Ascending aorta (tissue), 2 donors: ENCODE measurements around the gene ADORA2A. TPM values are rescaled to one million over a fixed set of nuclear protein-coding genes. Genes with fewer than 3 reads are reported as not detected.

Experiments
- DNase-seq, 2 donors: peaks; one replicate each; pipeline ENCODE4 v3.0.0-alpha.2; 2019; ENCODE audit warnings: low spot score in 2 of 2
- H3K27ac ChIP-seq, 2 donors: fragments of 200-600 bp; sonication (generic); one replicate each; pipeline ENCODE4 v1.5.1; 2016 to 2017; ENCODE audit warnings: mild to moderate bottlenecking in 1 of 2
- H3K27me3 ChIP-seq: fragments of 200-600 bp; sonication (generic); one replicate; pipeline ENCODE4 v1.5.1; 2017
- H3K36me3 ChIP-seq, 2 donors: fragments of 200-600 bp; sonication (generic); one replicate each; pipeline ENCODE4 v1.5.1; 2016
- H3K4me1 ChIP-seq, 2 donors: fragments of 200-600 bp; sonication (generic); one replicate each; pipeline ENCODE4 v1.5.1; 2016 to 2017; ENCODE audit warnings: mild to moderate bottlenecking in 1 of 2
- H3K4me3 ChIP-seq, 2 donors: fragments of 200-600 bp; sonication (generic); one replicate each; pipeline ENCODE4 v1.5.1; 2016 to 2017; ENCODE audit warnings: mild to moderate bottlenecking in 1 of 2
- H3K9me3 ChIP-seq, 2 donors: fragments of 200-600 bp; sonication (generic); one replicate each; pipeline ENCODE4 v1.5.1; 2016
- intact Hi-C: fragments of 100-400 bp; cut with DNase I; formaldehyde crosslinking; loops from one replicate; pipeline ENCODE4 v1.15.1; 2023
- total RNA-seq: library from RNA; depleted of rRNA; stranded (reverse); fragments of >200 nt; gene quantifications from one replicate; pipeline ENCODE4 v1.1.0, GENCODE V29; 2016
- TF ChIP-seq, protein P1 (sequence below), 3 experiments: fragments of 200-600 bp in 2 of 3; fragments of 450-650 bp in 1 of 3; sonication (generic) in 2 of 3; IDR thresholded peaks; one replicate each; pipeline ENCODE4 v1.5.1; 2016 to 2019; ENCODE audit warnings: antibody characterized with exemption in 3 of 3, mild to moderate bottlenecking in 1 of 3, moderate library complexity in 1 of 3

The ADORA2A gene
- total RNA-seq, 1 donor from 2014 or later = 14.7 TPM

DNA sequence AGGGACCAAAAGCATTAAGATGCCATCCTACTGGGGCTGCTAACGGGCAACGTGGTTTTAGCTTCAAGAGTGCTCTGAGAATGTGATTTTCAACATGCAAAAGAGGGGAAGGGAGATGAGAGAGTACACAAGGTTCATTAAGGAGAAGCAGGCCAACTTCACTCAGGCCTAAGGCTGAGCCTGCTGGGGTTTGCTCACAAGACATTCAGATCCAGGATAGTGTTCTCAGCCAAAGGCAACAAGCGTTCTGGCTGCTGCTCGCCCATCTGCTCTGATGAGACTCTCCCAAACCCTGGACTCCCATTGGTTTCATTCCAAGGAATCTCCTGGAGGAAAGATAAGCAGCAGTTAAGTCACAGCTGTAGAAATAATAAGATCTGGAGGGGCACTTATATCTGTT lies 44.2 kb downstream of the ADORA2A start:
- Histone ChIP-seq H3K36me3 (no peaks in the 10 kb centered on the region), H3K4me3 (no peak overlapping the region), H3K27ac (no peak overlapping the region), H3K9me3 (no peaks in the 10 kb centered on the region), H3K27me3 (no peaks in the 10 kb centered on the region), H3K4me1 (peaks cover 5 to 7% of the 10 kb centered on the region in 2 donors)
- DNase-seq = peak in 1 of 2 donors; percentile 67
- TF ChIP-seq, protein P1, sequence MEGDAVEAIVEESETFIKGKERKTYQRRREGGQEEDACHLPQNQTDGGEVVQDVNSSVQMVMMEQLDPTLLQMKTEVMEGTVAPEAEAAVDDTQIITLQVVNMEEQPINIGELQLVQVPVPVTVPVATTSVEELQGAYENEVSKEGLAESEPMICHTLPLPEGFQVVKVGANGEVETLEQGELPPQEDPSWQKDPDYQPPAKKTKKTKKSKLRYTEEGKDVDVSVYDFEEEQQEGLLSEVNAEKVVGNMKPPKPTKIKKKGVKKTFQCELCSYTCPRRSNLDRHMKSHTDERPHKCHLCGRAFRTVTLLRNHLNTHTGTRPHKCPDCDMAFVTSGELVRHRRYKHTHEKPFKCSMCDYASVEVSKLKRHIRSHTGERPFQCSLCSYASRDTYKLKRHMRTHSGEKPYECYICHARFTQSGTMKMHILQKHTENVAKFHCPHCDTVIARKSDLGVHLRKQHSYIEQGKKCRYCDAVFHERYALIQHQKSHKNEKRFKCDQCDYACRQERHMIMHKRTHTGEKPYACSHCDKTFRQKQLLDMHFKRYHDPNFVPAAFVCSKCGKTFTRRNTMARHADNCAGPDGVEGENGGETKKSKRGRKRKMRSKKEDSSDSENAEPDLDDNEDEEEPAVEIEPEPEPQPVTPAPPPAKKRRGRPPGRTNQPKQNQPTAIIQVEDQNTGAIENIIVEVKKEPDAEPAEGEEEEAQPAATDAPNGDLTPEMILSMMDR (IDR thresholded peaks at IDR 0.05) = no peak
- intact Hi-C loops = no loop called here

DNA sequence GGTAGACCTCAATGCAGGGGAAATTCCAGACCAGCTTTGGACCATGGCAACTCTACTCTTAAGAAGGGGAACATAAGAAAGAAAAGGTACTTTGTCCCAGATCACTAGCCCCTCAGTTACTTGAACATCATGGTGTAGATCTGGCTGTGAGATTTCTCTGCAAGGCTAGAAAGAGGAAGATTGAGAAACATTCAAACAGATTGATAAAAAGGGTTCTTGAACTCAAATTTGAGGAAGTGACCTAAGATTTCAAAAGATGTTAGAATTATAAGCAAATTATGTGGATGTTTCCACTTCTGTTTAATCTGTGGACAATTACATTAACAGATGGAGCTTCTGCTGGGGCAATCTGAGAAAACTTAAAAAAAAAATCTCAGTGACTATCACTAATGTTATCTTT lies 45.9 kb downstream of the ADORA2A start:
- intact Hi-C loops = no loop called here
- Histone ChIP-seq H3K4me1 (no peaks in the 10 kb centered on the region), H3K27me3 (no peaks in the 10 kb centered on the region), H3K27ac (no peak overlapping the region), H3K9me3 (no peaks in the 10 kb centered on the region), H3K36me3 (no peaks in the 10 kb centered on the region), H3K4me3 (no peak overlapping the region)
- TF ChIP-seq, protein P1 (IDR thresholded peaks at IDR 0.05) = no peak
- no peak for DNase-seq

DNA sequence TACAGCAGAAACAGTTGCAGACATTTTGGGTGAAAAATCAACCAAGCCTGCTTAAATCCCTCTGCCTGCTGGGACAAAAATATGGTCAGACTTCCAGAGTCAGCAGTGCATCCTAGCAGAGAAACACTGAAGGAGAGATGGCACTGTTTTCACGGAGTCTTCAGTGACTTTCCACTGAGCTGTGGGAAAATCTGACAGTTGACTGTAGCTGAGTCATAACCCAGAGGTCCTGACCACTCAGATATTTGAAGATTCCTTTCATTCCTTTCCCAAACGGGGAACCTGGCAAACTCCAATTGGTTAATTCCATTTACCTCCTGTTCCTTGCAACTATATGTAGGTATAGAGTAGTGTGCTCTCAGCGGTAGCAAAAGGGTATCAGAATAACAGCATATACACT lies 46.8 kb downstream of the ADORA2A start:
- no peaks in the 10 kb centered on the region for H3K27me3 ChIP-seq
- no peaks in the 10 kb centered on the region for H3K9me3 ChIP-seq
- no peak overlapping the region for H3K4me3 ChIP-seq
- TF ChIP-seq, protein P1 (IDR thresholded peaks at IDR 0.05) = no peak
- intact Hi-C loops = no loop called here
- H3K36me3 ChIP-seq = no peaks in the 10 kb centered on the region
- DNase-seq = no peak
- H3K27ac ChIP-seq = no peak overlapping the region
- H3K4me1 ChIP-seq = no peaks in the 10 kb centered on the region

DNA sequence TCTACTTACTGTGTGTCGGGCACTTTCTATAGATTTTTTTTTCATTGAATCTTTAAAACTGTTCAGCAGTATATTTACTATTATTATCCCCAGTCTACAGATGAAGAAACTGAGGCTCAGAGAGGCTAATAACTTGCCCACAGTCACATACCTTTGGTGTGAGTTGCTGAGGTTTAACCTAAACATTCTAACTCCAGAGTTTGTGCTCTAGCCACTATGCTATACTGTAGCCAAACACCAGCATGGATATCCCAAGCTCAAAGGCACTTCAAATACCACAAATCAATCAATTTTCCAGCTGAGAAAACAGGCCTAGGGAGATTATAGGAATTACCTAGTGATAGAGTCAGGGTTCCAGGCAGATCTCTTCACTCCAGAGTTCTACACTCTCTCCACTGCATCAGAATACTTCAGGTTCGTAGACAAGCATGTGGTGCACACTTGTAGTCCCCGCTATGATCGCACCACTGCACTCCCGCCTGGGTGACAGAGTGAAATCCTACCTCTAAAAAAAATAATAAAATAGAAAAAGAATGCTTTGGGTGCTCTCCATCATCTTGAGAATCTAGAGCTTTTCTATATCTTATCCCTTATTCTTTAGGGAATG lies 47.4 kb downstream of the ADORA2A start:
- Histone ChIP-seq H3K9me3 (no peaks in the 10 kb centered on the region), H3K27me3 (no peaks in the 10 kb centered on the region), H3K27ac (no peak overlapping the region), H3K4me3 (no peak overlapping the region), H3K4me1 (no peaks in the 10 kb centered on the region), H3K36me3 (no peaks in the 10 kb centered on the region)
- TF ChIP-seq, protein P1 (IDR thresholded peaks at IDR 0.05) = no peak
- intact Hi-C loops = no loop called here
- DNase-seq = no peak

DNA sequence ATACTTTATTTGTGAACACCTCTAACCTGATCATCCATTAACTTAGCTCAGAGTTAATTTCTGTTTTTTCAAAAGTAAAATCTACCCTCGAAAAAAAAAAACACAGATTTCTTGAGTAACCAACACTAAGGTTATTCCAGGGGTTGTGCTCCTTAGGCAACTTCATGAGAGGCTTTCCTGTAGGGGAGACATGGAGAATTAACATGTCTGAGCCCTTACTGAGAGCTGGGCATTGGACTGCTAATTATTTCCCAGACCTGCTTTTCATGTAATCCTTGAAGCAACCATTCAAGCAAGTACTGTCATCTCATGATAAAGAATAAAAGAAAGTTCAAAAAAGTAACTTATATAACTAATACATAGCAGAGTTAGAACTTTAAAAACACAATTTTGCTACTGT lies 54.2 kb downstream of the ADORA2A start:
- TF ChIP-seq, protein P1 (IDR thresholded peaks at IDR 0.05) = no peak
- intact Hi-C loops = no loop called here
- Histone ChIP-seq H3K27me3 (no peaks in the 10 kb centered on the region), H3K4me1 (no peaks in the 10 kb centered on the region), H3K4me3 (no peak overlapping the region), H3K9me3 (no peaks in the 10 kb centered on the region), H3K27ac (no peak overlapping the region), H3K36me3 (no peaks in the 10 kb centered on the region)
- no peak for DNase-seq

DNA sequence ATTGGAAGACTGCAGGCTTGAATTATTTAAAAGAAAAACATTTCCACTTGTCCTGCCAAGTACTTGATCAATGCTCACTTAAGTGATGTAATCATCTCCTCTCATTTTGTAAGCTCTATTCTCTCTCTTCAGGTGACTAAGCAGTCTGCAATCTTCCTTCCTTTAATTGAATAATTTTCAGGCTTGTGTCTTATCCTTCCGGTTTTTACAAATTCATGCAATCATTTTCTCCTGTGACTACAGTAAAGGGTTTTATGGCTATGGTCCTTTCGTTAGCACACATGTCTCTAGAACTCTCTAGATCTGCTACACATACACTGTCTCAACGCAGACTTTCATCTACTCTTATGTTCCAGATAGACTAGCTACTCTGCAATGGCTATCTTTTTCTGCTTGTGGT lies 55.2 kb downstream of the ADORA2A start:
- TF ChIP-seq, protein P1 (IDR thresholded peaks at IDR 0.05) = no peak
- Histone ChIP-seq H3K9me3 (no peaks in the 10 kb centered on the region), H3K4me1 (no peaks in the 10 kb centered on the region), H3K4me3 (no peak overlapping the region), H3K27ac (no peak overlapping the region), H3K36me3 (no peaks in the 10 kb centered on the region), H3K27me3 (no peaks in the 10 kb centered on the region)
- no peak for DNase-seq
- intact Hi-C loops = no loop called here
